ENCODE results near the gene TFF2. TPM values are rescaled to one million over a fixed set of nuclear protein-coding genes. Genes with fewer than 3 reads are reported as not detected.

TFF2 gene
- total and polyA plus RNA-seq, 2 of the 4 experiments (the other 2 are of a cell fraction) = not detected

DNA sequence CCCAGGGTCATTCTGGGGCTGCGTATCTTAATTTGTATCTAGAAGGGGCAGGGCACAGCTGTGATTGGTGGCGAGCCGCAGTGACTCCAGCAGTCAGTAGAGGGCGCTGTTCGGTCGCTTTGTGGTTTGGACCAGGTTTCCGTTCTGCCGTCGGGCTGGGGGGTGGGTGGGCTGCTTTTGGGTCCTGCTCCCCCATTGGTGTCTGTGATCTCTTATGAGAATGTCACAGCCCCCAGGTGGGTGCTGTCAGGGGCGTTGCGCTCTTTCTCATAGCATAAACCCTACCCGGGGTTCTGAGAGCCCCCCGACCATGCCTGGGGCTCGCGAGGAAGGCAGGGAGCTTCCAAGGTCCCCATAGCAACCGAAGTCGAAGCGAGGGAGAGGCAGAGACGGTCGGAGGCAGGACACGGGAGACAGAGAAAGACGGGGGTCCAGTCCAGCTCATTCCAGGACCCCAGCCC is 41.0 kb downstream of the TFF2 start:
- Histone ChIP-seq H3K18ac (ENCODE audit: low read depth, low read length) (no peak overlapping the region), H3K14ac (replicated peaks; ENCODE audit: low read depth, low read length) (no peak overlapping the region), H3K4me1 (ENCODE audit: control insufficient read depth, insufficient read depth, low read length) (no peaks in the 10 kb centered on the region; the same call in 1 of the 2 replicates), H3K56ac (ENCODE audit: extremely low read depth, insufficient read depth, low read length) (no peak overlapping the region), H2AFZ (replicated peaks; ENCODE audit: low read length, poor library complexity) (peak overlapping the region; percentile 58), H2BK120ac (ENCODE audit: low read depth, low read length) (no peak overlapping the region), H3K23ac (ENCODE audit: low read depth, low read length) (no peak overlapping the region), H2AK9ac (replicated peaks; ENCODE audit: low read depth, low read length, poor library complexity) (peak overlapping the region; percentile 78), H3K9ac (ENCODE audit: low read depth, low read length) (no peak overlapping the region), H3K4me3 (ENCODE audit: insufficient read depth, low read depth, low read length) (no peak overlapping the region), H3K4me2 (ENCODE audit: low read depth, low read length) (no peak overlapping the region), H4K91ac (ENCODE audit: insufficient read depth, low read depth, low read length) (no peak overlapping the region), H4K8ac (ENCODE audit: low read depth in 2 of 2, low read length in 2 of 2) (no peak overlapping the region), H3K27ac (ENCODE audit: insufficient read depth, low read length) (no peak overlapping the region), H2BK15ac (ENCODE audit: low read depth, low read length) (no peak overlapping the region), H2AK5ac (ENCODE audit: low read depth, low read length) (no peak overlapping the region), H4K5ac (ENCODE audit: low read depth, low read length) (no peak overlapping the region), H3K36me3 (ENCODE audit: control insufficient read depth, insufficient read depth, low read length) (no peaks in the 10 kb centered on the region), H3K9me3 (ENCODE audit: control insufficient read depth, insufficient read depth, low read length) (no peaks in the 10 kb centered on the region), H3K4ac (ENCODE audit: low read depth, low read length) (no peak overlapping the region), H3K27me3 (ENCODE audit: control insufficient read depth, insufficient read depth, low read length) (peaks cover 67% of the 10 kb centered on the region; the same call in 1 of the 2 replicates), H3K79me1 (ENCODE audit: low read depth in 1 of 2, low read length in 2 of 2) (no peaks in the 10 kb centered on the region), H3K9me1 (ENCODE audit: insufficient read depth, low read length) (no peaks in the 10 kb centered on the region; the same call in 1 of the 2 replicates), H2BK5ac (ENCODE audit: low read depth, low read length, poor library complexity, severe bottlenecking) (no peak overlapping the region), H2BK20ac (ENCODE audit: low read depth, low read length) (no peak overlapping the region), H4K20me1 (ENCODE audit: insufficient read depth, low read length) (no peaks in the 10 kb centered on the region)
- TF ChIP-seq, protein P1, sequence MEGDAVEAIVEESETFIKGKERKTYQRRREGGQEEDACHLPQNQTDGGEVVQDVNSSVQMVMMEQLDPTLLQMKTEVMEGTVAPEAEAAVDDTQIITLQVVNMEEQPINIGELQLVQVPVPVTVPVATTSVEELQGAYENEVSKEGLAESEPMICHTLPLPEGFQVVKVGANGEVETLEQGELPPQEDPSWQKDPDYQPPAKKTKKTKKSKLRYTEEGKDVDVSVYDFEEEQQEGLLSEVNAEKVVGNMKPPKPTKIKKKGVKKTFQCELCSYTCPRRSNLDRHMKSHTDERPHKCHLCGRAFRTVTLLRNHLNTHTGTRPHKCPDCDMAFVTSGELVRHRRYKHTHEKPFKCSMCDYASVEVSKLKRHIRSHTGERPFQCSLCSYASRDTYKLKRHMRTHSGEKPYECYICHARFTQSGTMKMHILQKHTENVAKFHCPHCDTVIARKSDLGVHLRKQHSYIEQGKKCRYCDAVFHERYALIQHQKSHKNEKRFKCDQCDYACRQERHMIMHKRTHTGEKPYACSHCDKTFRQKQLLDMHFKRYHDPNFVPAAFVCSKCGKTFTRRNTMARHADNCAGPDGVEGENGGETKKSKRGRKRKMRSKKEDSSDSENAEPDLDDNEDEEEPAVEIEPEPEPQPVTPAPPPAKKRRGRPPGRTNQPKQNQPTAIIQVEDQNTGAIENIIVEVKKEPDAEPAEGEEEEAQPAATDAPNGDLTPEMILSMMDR (conservative IDR thresholded peaks at IDR 0.05; ENCODE audit: low read depth, low read length) = peak; percentile 52
- TF ChIP-seq USF2 (IDR thresholded peaks at IDR 0.05; ENCODE audit: low read depth, low read length) (no peak), SMC3 (IDR thresholded peaks at IDR 0.05; ENCODE audit: low read depth, low read length) (no peak; the same call in 1 of the 2 replicates), FOS (IDR thresholded peaks at IDR 0.05; ENCODE audit: low read depth, low read length) (no peak), MAFK (IDR thresholded peaks at IDR 0.05; ENCODE audit: low read depth, low read length) (no peak), POLR2A (IDR thresholded peaks at IDR 0.05; ENCODE audit: low read depth, low read length) (no peak), CEBPB (IDR thresholded peaks at IDR 0.05; ENCODE audit: low read depth, low read length) (no peak), MXI1 (IDR thresholded peaks at IDR 0.05; ENCODE audit: borderline replicate concordance, low read depth, low read length) (no peak), BHLHE40 (IDR thresholded peaks at IDR 0.05; ENCODE audit: low read depth, low read length) (no peak), RAD21 (IDR thresholded peaks at IDR 0.05; ENCODE audit: low read length) (peak; percentile 45), CHD1 (IDR thresholded peaks at IDR 0.05; ENCODE audit: low read depth, low read length) (no peak)
- in situ Hi-C loops (cut with MboI; ENCODE audit: low sequenced_read_pairs) (no loop called here), dilution Hi-C loops (cut with HindIII; ENCODE audit: low sequenced_read_pairs, unreplicated experiment) (no loop called here), intact Hi-C loops (cut with micrococcal nuclease) (no loop called here)
- BruUV-seq (replicated peaks) = no TSS peak
- ChIA-PET CTCF (interaction anchor here (0.9 to 1.9 kb wide), 2 partner anchors 14 to 274 kb away, joined by 3 to 4 read pairs; no protein-coding TSS in a partner anchor), POLR2A (ENCODE audit: unreplicated experiment) (no interaction called here)
- DNase-seq = peak; percentile 5
- WGBS, 2 experiments (ENCODE audit: extremely low coverage in 2 of 2, insufficient read length in 1 of 2) = no CpG with 5 or more reads among the region's 22 CpGs
- peak; percentile 69 for ATAC-seq (ENCODE audit: low read depth)
